Panc1 (cell line): Measurements from ENCODE around the gene CD83.

Experiments used
- POLR2AphosphoS5 ChIP-seq: IDR thresholded peaks from 2 replicates; pipeline ENCODE4 v1.6.1; 2012; ENCODE audit warnings: mild to moderate bottlenecking, low read depth, low read length, moderate library complexity
- SIN3A ChIP-seq: IDR thresholded peaks from 2 replicates; pipeline ENCODE4 v1.6.1; 2012; ENCODE audit warnings: low read depth, mild to moderate bottlenecking, low read length, moderate library complexity, borderline replicate concordance; ENCODE audit not compliant: insufficient read depth
- TCF7L2 ChIP-seq: IDR thresholded peaks from 2 replicates; pipeline ENCODE4 v1.6.1; 2011; ENCODE audit warnings: mild to moderate bottlenecking, low read depth, low read length, inconsistent platforms
- TF ChIP-seq, protein P1 (sequence below): fragments of 450-650 bp; IDR thresholded peaks from 2 replicates; pipeline ENCODE4 v1.5.1; 2017; ENCODE audit warnings: mild to moderate bottlenecking
- TF ChIP-seq, protein P2 (sequence below), 2 experiments: IDR thresholded peaks; 2 replicates each; pipeline ENCODE4 v1.6.1; 2011 to 2012; ENCODE audit warnings: low read depth in 2 of 2, control low read depth in 1 of 2, low read length in 1 of 2, mild to moderate bottlenecking in 1 of 2, moderate library complexity in 1 of 2; ENCODE audit not compliant: insufficient read depth in 1 of 2

DNA sequence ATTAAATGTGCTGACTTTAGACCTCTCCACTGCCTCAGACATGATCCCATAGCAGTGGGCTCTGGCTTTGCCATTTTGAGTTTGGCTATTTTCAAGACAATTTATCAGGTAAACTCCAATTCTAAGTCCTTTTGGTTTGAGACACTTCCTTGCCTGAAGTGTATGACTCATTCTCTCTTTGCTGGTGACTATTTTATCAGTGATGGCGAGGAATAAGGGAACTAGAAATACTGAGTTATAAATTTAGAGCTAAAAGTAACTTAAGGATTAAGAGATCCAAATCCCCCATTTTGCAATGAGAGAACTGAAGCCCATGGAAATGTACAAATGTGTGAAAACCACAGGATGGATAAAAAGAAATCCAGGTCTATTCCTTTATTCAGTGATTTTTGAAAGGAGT lies 30.9 kb upstream of the CD83 start:
- TF ChIP-seq POLR2AphosphoS5 (no peak), SIN3A (no peak), TCF7L2 (no peak)
- TF ChIP-seq, protein P1, sequence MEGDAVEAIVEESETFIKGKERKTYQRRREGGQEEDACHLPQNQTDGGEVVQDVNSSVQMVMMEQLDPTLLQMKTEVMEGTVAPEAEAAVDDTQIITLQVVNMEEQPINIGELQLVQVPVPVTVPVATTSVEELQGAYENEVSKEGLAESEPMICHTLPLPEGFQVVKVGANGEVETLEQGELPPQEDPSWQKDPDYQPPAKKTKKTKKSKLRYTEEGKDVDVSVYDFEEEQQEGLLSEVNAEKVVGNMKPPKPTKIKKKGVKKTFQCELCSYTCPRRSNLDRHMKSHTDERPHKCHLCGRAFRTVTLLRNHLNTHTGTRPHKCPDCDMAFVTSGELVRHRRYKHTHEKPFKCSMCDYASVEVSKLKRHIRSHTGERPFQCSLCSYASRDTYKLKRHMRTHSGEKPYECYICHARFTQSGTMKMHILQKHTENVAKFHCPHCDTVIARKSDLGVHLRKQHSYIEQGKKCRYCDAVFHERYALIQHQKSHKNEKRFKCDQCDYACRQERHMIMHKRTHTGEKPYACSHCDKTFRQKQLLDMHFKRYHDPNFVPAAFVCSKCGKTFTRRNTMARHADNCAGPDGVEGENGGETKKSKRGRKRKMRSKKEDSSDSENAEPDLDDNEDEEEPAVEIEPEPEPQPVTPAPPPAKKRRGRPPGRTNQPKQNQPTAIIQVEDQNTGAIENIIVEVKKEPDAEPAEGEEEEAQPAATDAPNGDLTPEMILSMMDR = no peak
- TF ChIP-seq, protein P2, sequence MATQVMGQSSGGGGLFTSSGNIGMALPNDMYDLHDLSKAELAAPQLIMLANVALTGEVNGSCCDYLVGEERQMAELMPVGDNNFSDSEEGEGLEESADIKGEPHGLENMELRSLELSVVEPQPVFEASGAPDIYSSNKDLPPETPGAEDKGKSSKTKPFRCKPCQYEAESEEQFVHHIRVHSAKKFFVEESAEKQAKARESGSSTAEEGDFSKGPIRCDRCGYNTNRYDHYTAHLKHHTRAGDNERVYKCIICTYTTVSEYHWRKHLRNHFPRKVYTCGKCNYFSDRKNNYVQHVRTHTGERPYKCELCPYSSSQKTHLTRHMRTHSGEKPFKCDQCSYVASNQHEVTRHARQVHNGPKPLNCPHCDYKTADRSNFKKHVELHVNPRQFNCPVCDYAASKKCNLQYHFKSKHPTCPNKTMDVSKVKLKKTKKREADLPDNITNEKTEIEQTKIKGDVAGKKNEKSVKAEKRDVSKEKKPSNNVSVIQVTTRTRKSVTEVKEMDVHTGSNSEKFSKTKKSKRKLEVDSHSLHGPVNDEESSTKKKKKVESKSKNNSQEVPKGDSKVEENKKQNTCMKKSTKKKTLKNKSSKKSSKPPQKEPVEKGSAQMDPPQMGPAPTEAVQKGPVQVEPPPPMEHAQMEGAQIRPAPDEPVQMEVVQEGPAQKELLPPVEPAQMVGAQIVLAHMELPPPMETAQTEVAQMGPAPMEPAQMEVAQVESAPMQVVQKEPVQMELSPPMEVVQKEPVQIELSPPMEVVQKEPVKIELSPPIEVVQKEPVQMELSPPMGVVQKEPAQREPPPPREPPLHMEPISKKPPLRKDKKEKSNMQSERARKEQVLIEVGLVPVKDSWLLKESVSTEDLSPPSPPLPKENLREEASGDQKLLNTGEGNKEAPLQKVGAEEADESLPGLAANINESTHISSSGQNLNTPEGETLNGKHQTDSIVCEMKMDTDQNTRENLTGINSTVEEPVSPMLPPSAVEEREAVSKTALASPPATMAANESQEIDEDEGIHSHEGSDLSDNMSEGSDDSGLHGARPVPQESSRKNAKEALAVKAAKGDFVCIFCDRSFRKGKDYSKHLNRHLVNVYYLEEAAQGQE (IDR thresholded peaks at IDR 0.05; ENCODE audit: insufficient read depth in 1 of 2, low read depth in 2 of 2, low read length in 1 of 2) = no peak
